ENCODE data around the gene TTLL7.

DNA sequence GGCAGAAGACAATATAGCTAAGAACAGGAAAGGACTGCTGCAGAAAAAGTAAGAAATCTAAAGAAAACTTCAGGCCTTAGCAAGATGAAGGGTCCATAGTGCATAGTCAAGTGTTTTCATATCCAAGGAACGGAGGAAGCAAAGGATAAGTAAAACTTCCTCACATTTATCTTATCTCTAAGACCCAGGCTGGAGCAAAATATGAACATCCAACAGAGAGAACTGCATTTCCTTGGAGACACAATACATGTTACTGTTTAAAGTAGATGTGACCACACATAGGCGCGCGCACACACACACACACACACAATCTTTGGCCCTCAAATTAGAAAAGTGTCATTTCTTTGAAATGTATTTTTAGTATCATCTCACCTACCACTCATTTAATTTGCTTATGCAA is 66.7 kb downstream of the TTLL7 start:
- TF ChIP-seq POLR2A (IDR thresholded peaks at IDR 0.05): no peak
- TF ChIP-seq, protein P1, sequence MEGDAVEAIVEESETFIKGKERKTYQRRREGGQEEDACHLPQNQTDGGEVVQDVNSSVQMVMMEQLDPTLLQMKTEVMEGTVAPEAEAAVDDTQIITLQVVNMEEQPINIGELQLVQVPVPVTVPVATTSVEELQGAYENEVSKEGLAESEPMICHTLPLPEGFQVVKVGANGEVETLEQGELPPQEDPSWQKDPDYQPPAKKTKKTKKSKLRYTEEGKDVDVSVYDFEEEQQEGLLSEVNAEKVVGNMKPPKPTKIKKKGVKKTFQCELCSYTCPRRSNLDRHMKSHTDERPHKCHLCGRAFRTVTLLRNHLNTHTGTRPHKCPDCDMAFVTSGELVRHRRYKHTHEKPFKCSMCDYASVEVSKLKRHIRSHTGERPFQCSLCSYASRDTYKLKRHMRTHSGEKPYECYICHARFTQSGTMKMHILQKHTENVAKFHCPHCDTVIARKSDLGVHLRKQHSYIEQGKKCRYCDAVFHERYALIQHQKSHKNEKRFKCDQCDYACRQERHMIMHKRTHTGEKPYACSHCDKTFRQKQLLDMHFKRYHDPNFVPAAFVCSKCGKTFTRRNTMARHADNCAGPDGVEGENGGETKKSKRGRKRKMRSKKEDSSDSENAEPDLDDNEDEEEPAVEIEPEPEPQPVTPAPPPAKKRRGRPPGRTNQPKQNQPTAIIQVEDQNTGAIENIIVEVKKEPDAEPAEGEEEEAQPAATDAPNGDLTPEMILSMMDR (IDR thresholded peaks at IDR 0.05): no peak
